ENCODE results near the gene COMMD3. TPM values are rescaled to one million over a fixed set of nuclear protein-coding genes. Genes with fewer than 3 reads are reported as not detected.

COMMD3 gene
- total and polyA plus RNA-seq, 9 of the 15 experiments (the other 6 are each of a cell fraction or from before 2014, with no cell fraction given): 50.7 to 217 (median 80.1) TPM

GRCh38 chr10:22315455-22316285, 518 bp upstream of the COMMD3 start (continued):
- TF ChIP-seq, protein P1, sequence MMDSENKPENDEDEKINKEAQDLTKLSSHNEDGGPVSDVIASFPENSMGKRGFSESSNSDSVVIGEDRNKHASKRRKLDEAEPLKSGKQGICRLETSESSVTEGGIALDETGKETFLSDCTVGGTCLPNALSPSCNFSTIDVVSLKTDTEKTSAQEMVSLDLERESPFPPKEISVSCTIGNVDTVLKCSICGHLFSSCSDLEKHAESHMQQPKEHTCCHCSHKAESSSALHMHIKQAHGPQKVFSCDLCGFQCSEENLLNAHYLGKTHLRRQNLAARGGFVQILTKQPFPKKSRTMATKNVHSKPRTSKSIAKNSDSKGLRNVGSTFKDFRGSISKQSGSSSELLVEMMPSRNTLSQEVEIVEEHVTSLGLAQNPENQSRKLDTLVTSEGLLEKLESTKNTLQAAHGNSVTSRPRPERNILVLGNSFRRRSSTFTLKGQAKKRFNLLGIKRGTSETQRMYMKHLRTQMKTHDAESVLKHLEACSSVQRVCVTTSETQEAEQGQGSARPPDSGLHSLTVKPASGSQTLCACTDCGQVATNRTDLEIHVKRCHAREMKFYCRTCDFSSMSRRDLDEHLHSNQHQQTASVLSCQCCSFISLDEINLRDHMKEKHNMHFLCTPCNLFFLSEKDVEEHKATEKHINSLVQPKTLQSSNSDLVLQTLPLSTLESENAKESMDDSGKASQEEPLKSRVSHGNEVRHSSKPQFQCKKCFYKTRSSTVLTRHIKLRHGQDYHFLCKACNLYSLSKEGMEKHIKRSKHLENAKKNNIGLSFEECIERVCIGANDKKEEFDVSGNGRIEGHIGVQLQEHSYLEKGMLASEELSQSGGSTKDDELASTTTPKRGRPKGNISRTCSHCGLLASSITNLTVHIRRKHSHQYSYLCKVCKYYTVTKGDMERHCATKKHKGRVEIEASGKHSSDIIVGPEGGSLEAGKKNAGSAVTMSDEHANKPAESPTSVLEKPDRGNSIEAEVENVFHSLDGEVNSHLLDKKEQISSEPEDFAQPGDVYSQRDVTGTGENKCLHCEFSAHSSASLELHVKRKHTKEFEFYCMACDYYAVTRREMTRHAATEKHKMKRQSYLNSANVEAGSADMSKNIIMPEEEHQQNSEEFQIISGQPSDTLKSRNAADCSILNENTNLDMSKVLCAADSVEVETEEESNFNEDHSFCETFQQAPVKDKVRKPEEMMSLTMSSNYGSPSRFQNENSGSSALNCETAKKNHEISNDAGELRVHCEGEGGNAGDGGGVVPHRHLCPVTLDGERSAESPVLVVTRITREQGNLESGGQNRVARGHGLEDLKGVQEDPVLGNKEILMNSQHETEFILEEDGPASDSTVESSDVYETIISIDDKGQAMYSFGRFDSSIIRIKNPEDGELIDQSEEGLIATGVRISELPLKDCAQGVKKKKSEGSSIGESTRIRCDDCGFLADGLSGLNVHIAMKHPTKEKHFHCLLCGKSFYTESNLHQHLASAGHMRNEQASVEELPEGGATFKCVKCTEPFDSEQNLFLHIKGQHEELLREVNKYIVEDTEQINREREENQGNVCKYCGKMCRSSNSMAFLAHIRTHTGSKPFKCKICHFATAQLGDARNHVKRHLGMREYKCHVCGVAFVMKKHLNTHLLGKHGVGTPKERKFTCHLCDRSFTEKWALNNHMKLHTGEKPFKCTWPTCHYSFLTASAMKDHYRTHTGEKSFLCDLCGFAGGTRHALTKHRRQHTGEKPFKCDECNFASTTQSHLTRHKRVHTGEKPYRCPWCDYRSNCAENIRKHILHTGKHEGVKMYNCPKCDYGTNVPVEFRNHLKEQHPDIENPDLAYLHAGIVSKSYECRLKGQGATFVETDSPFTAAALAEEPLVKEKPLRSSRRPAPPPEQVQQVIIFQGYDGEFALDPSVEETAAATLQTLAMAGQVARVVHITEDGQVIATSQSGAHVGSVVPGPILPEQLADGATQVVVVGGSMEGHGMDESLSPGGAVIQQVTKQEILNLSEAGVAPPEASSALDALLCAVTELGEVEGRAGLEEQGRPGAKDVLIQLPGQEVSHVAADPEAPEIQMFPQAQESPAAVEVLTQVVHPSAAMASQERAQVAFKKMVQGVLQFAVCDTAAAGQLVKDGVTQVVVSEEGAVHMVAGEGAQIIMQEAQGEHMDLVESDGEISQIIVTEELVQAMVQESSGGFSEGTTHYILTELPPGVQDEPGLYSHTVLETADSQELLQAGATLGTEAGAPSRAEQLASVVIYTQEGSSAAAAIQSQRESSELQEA (IDR thresholded peaks at IDR 0.05; ENCODE audit: low read depth): no peak
- TF ChIP-seq POLR2B (IDR thresholded peaks at IDR 0.05; ENCODE audit: low read depth, partially characterized antibody) (no peak), SMAD4 (CRISPR knock-in tag; conservative IDR thresholded peaks at IDR 0.05) (no peak; the same call in 1 of the 2 replicates), FOXM1 (IDR thresholded peaks at IDR 0.05; ENCODE audit: low read depth) (no peak), FOXM1 (CRISPR knock-in tag; IDR thresholded peaks at IDR 0.05; ENCODE audit: low read depth) (no peak), ILF3 (IDR thresholded peaks at IDR 0.05; ENCODE audit: borderline replicate concordance) (no peak), NFATC3 (IDR thresholded peaks at IDR 0.05) (no peak), VEZF1 (CRISPR knock-in tag; IDR thresholded peaks at IDR 0.05) (0 out of 2 replicates have a peak, but pooled peaks have one; percentile 86), DACH1 (IDR thresholded peaks at IDR 0.05; ENCODE audit: partially characterized antibody) (peak; percentile 9), NKRF (IDR thresholded peaks at IDR 0.05; ENCODE audit: borderline replicate concordance) (peak; percentile 81)
- TF ChIP-seq, protein P2, sequence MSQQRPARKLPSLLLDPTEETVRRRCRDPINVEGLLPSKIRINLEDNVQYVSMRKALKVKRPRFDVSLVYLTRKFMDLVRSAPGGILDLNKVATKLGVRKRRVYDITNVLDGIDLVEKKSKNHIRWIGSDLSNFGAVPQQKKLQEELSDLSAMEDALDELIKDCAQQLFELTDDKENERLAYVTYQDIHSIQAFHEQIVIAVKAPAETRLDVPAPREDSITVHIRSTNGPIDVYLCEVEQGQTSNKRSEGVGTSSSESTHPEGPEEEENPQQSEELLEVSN (IDR thresholded peaks at IDR 0.05; ENCODE audit: borderline replicate concordance in 1 of 2, extremely low read depth in 1 of 2, insufficient read depth in 1 of 2, insufficient read length in 1 of 2, low read depth in 1 of 2, low read length in 1 of 2, poor library complexity in 1 of 2, severe bottlenecking in 1 of 2): no peak
- TF ChIP-seq, protein P3, sequence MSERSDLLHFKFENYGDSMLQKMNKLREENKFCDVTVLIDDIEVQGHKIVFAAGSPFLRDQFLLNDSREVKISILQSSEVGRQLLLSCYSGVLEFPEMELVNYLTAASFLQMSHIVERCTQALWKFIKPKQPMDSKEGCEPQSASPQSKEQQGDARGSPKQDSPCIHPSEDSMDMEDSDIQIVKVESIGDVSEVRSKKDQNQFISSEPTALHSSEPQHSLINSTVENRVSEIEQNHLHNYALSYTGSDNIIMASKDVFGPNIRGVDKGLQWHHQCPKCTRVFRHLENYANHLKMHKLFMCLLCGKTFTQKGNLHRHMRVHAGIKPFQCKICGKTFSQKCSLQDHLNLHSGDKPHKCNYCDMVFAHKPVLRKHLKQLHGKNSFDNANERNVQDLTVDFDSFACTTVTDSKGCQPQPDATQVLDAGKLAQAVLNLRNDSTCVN (CRISPR knock-in tag; IDR thresholded peaks at IDR 0.05): no peak

All from K562 (cell line).